GM18907 (cell line): Measurements from ENCODE around the gene TMEM41B.
"Not testable (repeated sequence)": the region's sequence is repeated elsewhere in the genome, so short reads cannot be mapped to it uniquely, and the experiment has no call there.

Experiments
- ATAC-seq: cut with Tn5 transposase; IDR thresholded peaks from one replicate; pipeline ENCODE4 v1.9.1; 2021; ENCODE audit warnings: mild to moderate bottlenecking, moderate library complexity; ENCODE audit not compliant: unreplicated experiment

Gene TMEM41B

DNA sequence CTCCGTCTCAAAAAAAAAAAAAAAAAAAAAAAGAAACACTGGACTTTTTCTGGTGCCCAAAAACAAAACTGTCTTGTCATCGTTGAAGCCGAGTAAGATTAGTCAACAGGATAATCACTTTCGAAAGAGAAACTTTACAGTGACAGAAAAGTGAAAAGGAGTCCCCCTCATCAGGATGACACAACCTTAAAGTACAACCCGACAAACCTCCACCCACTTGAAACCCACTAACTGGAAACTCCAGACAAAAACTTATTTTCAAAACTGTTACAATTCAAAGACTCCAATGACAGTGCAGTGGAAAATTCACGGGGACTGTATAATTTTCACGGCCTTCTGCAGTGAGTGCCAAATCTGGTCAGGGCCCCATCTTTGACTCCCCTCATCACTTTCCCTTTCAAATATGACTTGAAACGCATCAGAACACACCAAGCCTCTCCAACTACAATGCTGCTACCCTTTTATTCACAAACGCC lies 50.5 kb downstream of the TMEM41B start:
- peak; percentile 76 for ATAC-seq

DNA sequence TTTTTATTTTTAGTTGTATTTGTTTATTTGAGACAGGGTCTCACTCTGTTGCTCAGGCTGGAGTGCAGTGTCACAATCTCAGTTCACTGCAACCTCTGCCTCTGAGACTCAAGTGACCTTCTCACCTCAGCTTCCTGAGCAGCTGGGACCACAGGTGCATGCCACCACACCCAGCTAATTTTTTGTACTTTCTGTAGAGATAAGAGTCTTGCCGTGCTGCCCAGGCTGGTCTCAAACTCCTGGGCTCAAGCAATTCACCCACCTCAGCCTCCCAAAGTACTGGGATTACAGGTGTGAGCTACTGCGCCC lies 53.6 kb downstream of the TMEM41B start:
- not testable (repeated sequence) for ATAC-seq

DNA sequence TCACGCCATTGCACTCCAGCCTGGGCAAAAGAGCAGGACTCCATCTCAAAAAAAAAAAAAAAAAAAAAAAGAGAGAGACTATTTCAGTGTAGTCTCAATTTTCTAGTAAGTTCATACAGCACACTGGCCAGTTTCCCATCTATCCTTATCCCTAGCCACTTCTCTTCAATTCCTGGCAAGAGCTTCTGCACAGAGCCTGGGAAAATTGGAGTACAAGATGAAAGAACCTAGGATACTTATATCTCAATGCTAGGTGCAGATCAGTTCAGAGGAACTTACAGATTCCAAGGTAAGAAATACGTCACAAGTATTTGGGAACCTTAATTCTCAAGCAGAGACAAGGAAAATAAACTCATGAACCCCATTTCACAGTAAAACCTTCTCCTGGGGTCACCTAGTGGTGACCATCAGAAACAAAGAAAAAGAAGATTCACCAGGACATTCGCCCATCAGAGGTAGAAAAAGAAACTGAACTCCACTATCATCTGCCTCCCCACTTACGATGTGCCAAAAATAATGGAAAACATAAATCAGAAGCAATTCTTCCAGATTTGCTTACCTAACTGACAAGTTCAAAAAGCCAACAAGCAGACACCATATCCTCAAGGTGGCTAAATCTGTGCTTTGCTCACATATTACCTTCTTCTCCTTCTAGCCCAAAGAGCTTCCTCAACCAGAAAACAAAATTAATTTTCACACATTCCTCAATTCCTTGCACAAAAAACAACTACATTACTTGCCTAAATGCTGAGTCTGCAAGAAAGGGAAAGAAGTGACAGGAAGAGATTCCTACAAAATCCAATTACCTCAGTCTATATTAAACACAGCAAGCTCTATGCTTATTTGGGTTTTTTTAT lies 54.2 kb downstream of the TMEM41B start:
- ATAC-seq, result no peak

DNA sequence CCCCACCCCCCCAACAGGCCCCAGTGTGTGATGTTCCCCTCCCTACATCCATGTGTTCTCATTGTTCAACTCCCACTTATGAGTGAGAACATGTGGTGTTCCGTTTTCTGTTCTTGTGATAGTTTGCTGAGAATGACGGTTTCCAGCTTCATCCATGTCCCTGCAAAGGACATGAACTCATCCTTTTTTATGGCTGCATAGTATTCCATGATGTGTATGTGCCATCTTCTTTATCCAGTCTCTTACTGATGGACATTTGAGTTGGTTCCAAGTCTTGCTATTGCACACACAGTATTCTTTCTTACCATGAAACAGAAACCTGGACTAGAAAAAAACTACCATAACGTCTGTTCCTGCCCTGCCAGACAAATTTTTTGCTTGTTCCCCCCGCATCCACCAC lies 56.1 kb downstream of the TMEM41B start:
- ATAC-seq, result not testable (repeated sequence)

- ATAC-seq, result no peak
Measured at GRCh38 chr11:9254416-9254815, 60.0 kb downstream of the TMEM41B start.

DNA sequence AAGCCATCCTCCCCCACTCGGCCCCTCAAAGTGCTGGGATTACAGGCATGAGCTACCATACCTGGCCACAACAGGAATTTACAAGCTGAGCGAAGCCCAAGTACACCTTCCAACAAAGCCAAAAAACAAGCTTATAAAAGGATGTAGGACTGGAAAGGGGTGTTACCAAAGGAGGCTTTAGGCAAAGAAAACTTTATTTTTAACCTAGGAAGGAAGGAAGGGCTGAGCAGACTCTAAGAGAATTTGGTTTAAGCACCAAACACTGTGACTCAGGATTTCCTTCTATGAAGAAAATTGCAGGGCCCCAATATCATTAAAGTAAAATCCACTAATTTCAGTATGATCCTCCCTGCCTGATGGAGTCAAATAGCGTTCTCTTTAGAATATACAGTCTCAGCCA lies 61.3 kb downstream of the TMEM41B start:
- no peak for ATAC-seq

GRCh38 chr11:9251311-9251710 lies 63.1 kb downstream of the TMEM41B start:
- peak; percentile 45 for ATAC-seq

GRCh38 chr11:9250139-9250582 lies 64.2 kb downstream of the TMEM41B start:
- peak; percentile 71 for ATAC-seq

- ATAC-seq, result no peak
Measured at GRCh38 chr11:9249252-9249651, 65.1 kb downstream of the TMEM41B start.

- ATAC-seq, result no peak
Measured at GRCh38 chr11:9247863-9248262, 66.5 kb downstream of the TMEM41B start.

DNA sequence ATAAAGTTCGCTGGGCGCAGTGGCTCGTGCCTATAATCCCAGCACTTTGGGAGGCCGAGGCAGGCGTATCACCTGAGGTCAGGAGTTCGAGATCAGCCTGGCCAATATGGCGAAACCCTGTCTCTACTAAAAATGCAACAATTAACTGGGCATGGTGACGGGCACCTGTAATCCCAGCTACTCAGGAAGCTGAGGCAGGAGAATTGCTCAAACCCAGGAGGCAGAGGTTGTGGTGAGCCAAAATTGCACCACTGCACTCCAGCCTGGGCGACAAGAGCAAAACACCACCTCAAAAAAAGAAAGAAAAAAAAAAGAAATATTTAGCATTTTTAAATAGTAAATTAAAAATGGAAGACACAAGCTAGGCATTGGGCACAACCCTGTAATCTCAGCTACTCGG lies 78.2 kb downstream of the TMEM41B start:
- not testable (repeated sequence) for ATAC-seq

- no peak for ATAC-seq
Measured at GRCh38 chr11:9232482-9232881, 81.9 kb downstream of the TMEM41B start.

- ATAC-seq, result peak; percentile 58
Measured at GRCh38 chr11:9231848-9232177, 82.6 kb downstream of the TMEM41B start.
